ENCODE results near the gene ATP11A. TPM values are rescaled to one million over a fixed set of nuclear protein-coding genes. Genes with fewer than 3 reads are reported as not detected.

ATP11A gene
- total RNA-seq, 1 experiment from 2014 or later: 80.4 TPM

- Histone ChIP-seq H3K9me2 (ENCODE audit: insufficient read depth) (no peaks in the 10 kb centered on the region), H3K79me2 (ENCODE audit: insufficient read depth, low read length) (no peaks in the 10 kb centered on the region), H3K27me3 (ENCODE audit: insufficient read depth, low read length) (no peaks in the 10 kb centered on the region), H2AFZ (ENCODE audit: low read depth, low read length, poor library complexity, severe bottlenecking) (no peak overlapping the region), H3K27ac (ENCODE audit: low read depth, low read length) (no peak overlapping the region), H3K36me3 (ENCODE audit: control insufficient read depth in 1 of 2, insufficient read depth in 2 of 2, low read length in 2 of 2) (peaks cover 22 to 23% of the 10 kb centered on the region in 2 experiments; a peak in 3 of 4 replicates), H3K4me1 (ENCODE audit: control insufficient read depth in 1 of 2, insufficient read depth in 2 of 2, low read length in 2 of 2) (no peaks in the 10 kb centered on the region), H4K20me1 (ENCODE audit: insufficient read depth) (no peaks in the 10 kb centered on the region), H3K4me3 (replicated peaks in 1 of 2; ENCODE audit: low read depth in 1 of 2, low read length in 2 of 2) (no peak overlapping the region), H3K9ac (ENCODE audit: low read length) (no peak overlapping the region), H3K9me3 (ENCODE audit: control insufficient read depth in 1 of 2, insufficient read depth in 1 of 2, low read depth in 1 of 2, low read length in 2 of 2) (no peaks in the 10 kb centered on the region; a peak in 2 of 4 replicates), H3K4me2 (ENCODE audit: low read length) (no peak overlapping the region)
- TF ChIP-seq SIN3A (IDR thresholded peaks at IDR 0.05; ENCODE audit: low read depth): no peak
- no peak for TF ChIP-seq POLR2A (IDR thresholded peaks at IDR 0.05; ENCODE audit: borderline replicate concordance, extremely low read depth, insufficient read depth, insufficient read length)
- no peak for TF ChIP-seq JUND (IDR thresholded peaks at IDR 0.05)
- ChIA-PET RAD21 (ENCODE audit: low non-redundant PET in 1 of 2, low total read pairs in 2 of 2, uncharacterized antibody in 2 of 2, unreplicated experiment in 2 of 2) (no interaction called here), CTCF (no interaction called here), POLR2A (no interaction called here)
- no TSS peak for BruUV-seq (replicated peaks)
- ATAC-seq (no peak), DNase-seq (ENCODE audit: low read depth, low spot score) (no peak)
- intact Hi-C loops (cut with micrococcal nuclease): no loop called here
These were observed 133.0 kb downstream of the ATP11A start for GRCh38 chr13:112822851-112823250.

GRCh38 chr13:112824429-112824828 lies 134.6 kb downstream of the ATP11A start:
- Histone ChIP-seq H3K4me1 (ENCODE audit: control insufficient read depth in 1 of 2, insufficient read depth in 2 of 2, low read length in 2 of 2) (no peaks in the 10 kb centered on the region), H3K79me2 (ENCODE audit: insufficient read depth, low read length) (no peaks in the 10 kb centered on the region), H3K9me3 (ENCODE audit: control insufficient read depth in 1 of 2, insufficient read depth in 1 of 2, low read depth in 1 of 2, low read length in 2 of 2) (no peaks in the 10 kb centered on the region), H3K9me2 (ENCODE audit: insufficient read depth) (no peaks in the 10 kb centered on the region), H3K4me3 (replicated peaks in 1 of 2; ENCODE audit: low read depth in 1 of 2, low read length in 2 of 2) (no peak overlapping the region), H4K20me1 (ENCODE audit: insufficient read depth) (no peaks in the 10 kb centered on the region), H3K4me2 (ENCODE audit: low read length) (no peak overlapping the region), H3K36me3 (ENCODE audit: control insufficient read depth in 1 of 2, insufficient read depth in 2 of 2, low read length in 2 of 2) (peaks cover 6 to 23% of the 10 kb centered on the region in 2 experiments; a peak in 3 of 4 replicates), H3K27ac (ENCODE audit: low read depth, low read length) (no peak overlapping the region), H2AFZ (ENCODE audit: low read depth, low read length, poor library complexity, severe bottlenecking) (no peak overlapping the region), H3K9ac (ENCODE audit: low read length) (no peak overlapping the region), H3K27me3 (ENCODE audit: insufficient read depth, low read length) (no peaks in the 10 kb centered on the region)
- ATAC-seq (no peak), DNase-seq (ENCODE audit: low read depth, low spot score) (no peak)
- no peak for TF ChIP-seq SIN3A (IDR thresholded peaks at IDR 0.05; ENCODE audit: low read depth)
- TF ChIP-seq SRF (IDR thresholded peaks at IDR 0.05; ENCODE audit: low read depth): no peak
- no peak for TF ChIP-seq JUND (IDR thresholded peaks at IDR 0.05)
- no peak for TF ChIP-seq CEBPB (IDR thresholded peaks at IDR 0.05; ENCODE audit: low read depth)
- TF ChIP-seq ATF3 (IDR thresholded peaks at IDR 0.05): no peak
- no peak for TF ChIP-seq EGR1 (IDR thresholded peaks at IDR 0.05; ENCODE audit: low read depth)
- TF ChIP-seq CBX3 (IDR thresholded peaks at IDR 0.05; ENCODE audit: low read depth): no peak
- no peak for TF ChIP-seq YY1 (IDR thresholded peaks at IDR 0.05; ENCODE audit: extremely low read depth, insufficient replicate concordance, low read depth, low read length)
- TF ChIP-seq TCF7L2 (IDR thresholded peaks at IDR 0.05; ENCODE audit: borderline replicate concordance, extremely low read depth, insufficient read depth, insufficient read length): no peak
- no peak for TF ChIP-seq ZBTB33 (IDR thresholded peaks at IDR 0.05; ENCODE audit: extremely low read depth, insufficient replicate concordance, low read length)
- TF ChIP-seq CTCF (IDR thresholded peaks at IDR 0.05 in 2 of 3, conservative IDR thresholded peaks at IDR 0.05 in 1 of 3; ENCODE audit: borderline replicate concordance in 1 of 3, insufficient read depth in 1 of 3, low read depth in 2 of 3, low read length in 2 of 3): no peak
- ChIA-PET CTCF (no interaction called here), RAD21 (ENCODE audit: low non-redundant PET in 1 of 2, low total read pairs in 2 of 2, uncharacterized antibody in 2 of 2, unreplicated experiment in 2 of 2) (no interaction called here), POLR2A (no interaction called here)
- intact Hi-C loops (cut with micrococcal nuclease): no loop called here
- no TSS peak for BruUV-seq (replicated peaks)

All from HCT116 (cell line).